Endothelial cell of umbilical vein (primary cell): ENCODE data around the gene OSBPL9. TPM values are rescaled to one million over a fixed set of nuclear protein-coding genes. Genes with fewer than 3 reads are reported as not detected.

ENCODE experiments used
- BruUV-seq: library from RNA; stranded (reverse); fragments of 400-500 nt; replicated peaks from 2 replicates; lab custom pipeline; 2021; lab: Mats Ljungman, UMichigan
- CTCF ChIA-PET: fragments of 300-600, 350-600 bp; sonication (Branson Sonifier 250); formaldehyde crosslinking; loops from one replicate; lab custom pipeline; 2021; ENCODE audit warnings: antibody characterized with exemption, inconsistent platforms; lab: Charles Lee
- POLR2A ChIA-PET: fragments of 300-600, 350-600 bp; sonication (Branson Sonifier 250); formaldehyde crosslinking; loops from one replicate; lab custom pipeline; 2021; ENCODE audit warnings: antibody characterized with exemption, inconsistent platforms; lab: Charles Lee
- DNase-seq: peaks from one replicate; pipeline ENCODE4 v3.0.0-alpha.2; 2011; ENCODE audit warnings: low read depth, low spot score
- FAIRE-seq: peaks from 2 replicates; lab custom pipeline; 2011; peaks lifted over from hg19 to GRCh38; lab: Jason Lieb, UNC
- H2AFZ ChIP-seq: 2 replicates; pipeline ENCODE4 v1.6.0; 2012; ENCODE audit warnings: low read depth, low read length, control low read depth, inconsistent platforms
- H3K27ac ChIP-seq: 2 replicates; pipeline ENCODE4 v1.5.1; 2011; ENCODE audit warnings: low read depth, mild to moderate bottlenecking, control low read depth, low read length, moderate library complexity; ENCODE audit not compliant: insufficient read depth
- H3K27me3 ChIP-seq, 2 experiments: 2 replicates each; pipeline versions ENCODE4 v1.6.0 to v1.6.1; 2011; ENCODE audit warnings: low read length in 2 of 2, mixed read lengths in 1 of 2; ENCODE audit not compliant: control insufficient read depth in 2 of 2, insufficient read depth in 2 of 2
- H3K36me3 ChIP-seq, 2 experiments: 2 replicates in 1 of 2; 3 replicates in 1 of 2; pipeline ENCODE4 v1.5.1; 2011; ENCODE audit warnings: low read length in 2 of 2, mild to moderate bottlenecking in 1 of 2, moderate library complexity in 1 of 2; ENCODE audit not compliant: control insufficient read depth in 2 of 2, insufficient read depth in 2 of 2; ENCODE audit errors: extremely low read depth in 1 of 2
- H3K4me1 ChIP-seq: 3 replicates; pipeline ENCODE4 v1.5.1; 2011; ENCODE audit warnings: mild to moderate bottlenecking, low read length; ENCODE audit not compliant: control insufficient read depth, insufficient read depth; ENCODE audit errors: extremely low read depth
- H3K4me2 ChIP-seq: 2 replicates; pipeline ENCODE4 v1.6.1; 2011; ENCODE audit warnings: low read length, control low read depth, mixed read lengths; ENCODE audit not compliant: insufficient read depth
- H3K4me3 ChIP-seq, 3 experiments: fragments of 200-600 bp in 1 of 3; sonication (generic), shearing (Covaris generic) in 1 of 3; replicated peaks in 1 of 3; 2 replicates each; pipeline ENCODE4 v1.5.1; 2011 to 2016; ENCODE audit warnings: control low read depth in 3 of 3, low read length in 3 of 3, mild to moderate bottlenecking in 2 of 3, inconsistent platforms in 1 of 3, low read depth in 1 of 3, moderate library complexity in 1 of 3; ENCODE audit not compliant: insufficient read depth in 1 of 3
- H3K79me2 ChIP-seq: 2 replicates; pipeline ENCODE4 v1.6.0; 2012; ENCODE audit warnings: low read length, inconsistent platforms; ENCODE audit not compliant: control insufficient read depth, insufficient read depth
- H3K9ac ChIP-seq: replicated peaks from 2 replicates; pipeline ENCODE3; 2011; ENCODE audit warnings: low read length, control low read depth; ENCODE audit not compliant: insufficient read depth; ENCODE audit errors: extremely low read depth
- H3K9me1 ChIP-seq: replicated peaks from 3 replicates; pipeline ENCODE4 v1.6.0; 2011; ENCODE audit warnings: mild to moderate bottlenecking, low read length; ENCODE audit not compliant: control insufficient read depth, insufficient read depth; ENCODE audit errors: extremely low read depth
- H3K9me3 ChIP-seq: replicated peaks from 2 replicates; pipeline ENCODE4 v1.5.1; 2012; ENCODE audit warnings: low read length, inconsistent platforms; ENCODE audit not compliant: control insufficient read depth, insufficient read depth
- H4K20me1 ChIP-seq: replicated peaks from 2 replicates; pipeline ENCODE3; 2011; ENCODE audit warnings: mild to moderate bottlenecking, low read length; ENCODE audit not compliant: control insufficient read depth, insufficient read depth; ENCODE audit errors: extremely low read depth
- EZH2 ChIP-seq: IDR thresholded peaks from 2 replicates; pipeline ENCODE4 v1.6.1; 2012; ENCODE audit warnings: borderline replicate concordance, low read depth, mild to moderate bottlenecking, moderate library complexity, low read length, inconsistent platforms; ENCODE audit not compliant: severe bottlenecking
- FOS ChIP-seq: IDR thresholded peaks from 2 replicates; pipeline ENCODE4 v1.6.1; 2011; ENCODE audit warnings: mild to moderate bottlenecking, low read length, moderate library complexity, borderline replicate concordance; ENCODE audit not compliant: insufficient read depth
- GATA2 ChIP-seq: IDR thresholded peaks from 2 replicates; pipeline ENCODE4 v1.7.0; 2011; ENCODE audit warnings: low read depth, mild to moderate bottlenecking, moderate library complexity, mixed read lengths, low read length; ENCODE audit not compliant: insufficient read length, insufficient read depth
- JUN ChIP-seq: IDR thresholded peaks from 2 replicates; pipeline ENCODE4 v1.6.1; 2011; ENCODE audit warnings: borderline replicate concordance, low read depth; ENCODE audit not compliant: insufficient read length, insufficient read depth
- MYC ChIP-seq: IDR thresholded peaks from one replicate; pipeline ENCODE4 v1.6.1; 2011; ENCODE audit warnings: mild to moderate bottlenecking, low read depth, low read length
- POLR2A ChIP-seq: IDR thresholded peaks from 2 replicates; pipeline ENCODE4 v1.6.1; 2012; ENCODE audit warnings: low read depth, mild to moderate bottlenecking, control low read depth, low read length
- POLR2AphosphoS5 ChIP-seq: IDR thresholded peaks from 2 replicates; pipeline ENCODE4 v1.6.1; 2012; ENCODE audit warnings: low read depth, mild to moderate bottlenecking, control low read depth, low read length, moderate library complexity; ENCODE audit not compliant: insufficient read depth
- dilution Hi-C: fragments of 300-500 bp; cut with MboI; formaldehyde crosslinking; loops from one replicate; pipeline ENCODE4 v1.15.0; 2019; ENCODE audit warnings: low sequenced_read_pairs; ENCODE audit not compliant: extremely low pct_ligation_motif_present
- intact Hi-C: fragments of 100-400 bp; cut with micrococcal nuclease; formaldehyde crosslinking; loops from one replicate; pipeline ENCODE4 v1.10.0; 2022
- polyA plus RNA-seq, 4 experiments: library from polyadenylated mRNA; depleted of rRNA in 3 of 4; stranded (reverse) in 3 of 4; unstranded in 1 of 4; fragments of >200 nt; gene quantifications; 2 replicates each; pipeline versions ENCODE4 v1.2.1 to v1.2.3, GENCODE V29; 2011 to 2012; ENCODE audit warnings: missing spikeins in 1 of 4
- total RNA-seq: library from RNA; stranded (reverse); gene quantifications from 2 replicates; pipeline ENCODE4 v1.2.3, GENCODE V29; 2021
- TF ChIP-seq, protein P1 (sequence below), 2 donors: IDR thresholded peaks; 1 replicate in 1 of 2; 2 replicates in 1 of 2; pipeline ENCODE4 v1.5.1; 2011; ENCODE audit warnings: low read length in 2 of 2, mild to moderate bottlenecking in 2 of 2, moderate library complexity in 2 of 2, control low read depth in 1 of 2, inconsistent platforms in 1 of 2, low read depth in 1 of 2; ENCODE audit not compliant: insufficient read depth in 1 of 2; ENCODE audit errors: extremely low read depth in 1 of 2
- TF ChIP-seq, protein P2 (sequence below): IDR thresholded peaks from 2 replicates; pipeline ENCODE4 v1.6.1; 2011; ENCODE audit not compliant: insufficient read depth, insufficient read length

OSBPL9 gene
- total and polyA plus RNA-seq, 2 donors (not counting 3 experiments of a cell fraction or from before 2014, with no cell fraction given): 46.2 to 80.3 TPM

DNA sequence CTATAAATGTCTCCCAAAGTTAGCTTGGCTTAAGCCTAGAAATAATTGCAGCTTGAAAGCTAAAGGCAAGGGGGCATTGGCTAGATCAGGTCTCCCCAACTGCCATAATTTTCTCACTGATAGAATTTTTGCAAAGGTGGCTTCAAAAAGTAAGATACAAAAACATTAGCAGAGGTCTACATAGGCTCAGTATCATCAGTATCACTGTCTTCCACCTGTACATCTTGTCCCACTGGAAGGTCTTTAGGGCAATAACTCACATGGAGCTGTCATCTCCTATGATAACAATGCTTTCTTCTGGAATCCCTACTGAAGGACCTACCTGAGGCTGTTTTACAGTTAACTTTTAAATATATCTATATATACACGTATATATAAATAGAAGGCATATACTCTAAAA is 14.9 kb downstream of the OSBPL9 start:
- H3K79me2 ChIP-seq: peaks cover 15% of the 10 kb centered on the region
- H3K27ac ChIP-seq: no peak overlapping the region
- dilution Hi-C loops (no loop called here), intact Hi-C loops (no loop called here)
- TF ChIP-seq, protein P1, sequence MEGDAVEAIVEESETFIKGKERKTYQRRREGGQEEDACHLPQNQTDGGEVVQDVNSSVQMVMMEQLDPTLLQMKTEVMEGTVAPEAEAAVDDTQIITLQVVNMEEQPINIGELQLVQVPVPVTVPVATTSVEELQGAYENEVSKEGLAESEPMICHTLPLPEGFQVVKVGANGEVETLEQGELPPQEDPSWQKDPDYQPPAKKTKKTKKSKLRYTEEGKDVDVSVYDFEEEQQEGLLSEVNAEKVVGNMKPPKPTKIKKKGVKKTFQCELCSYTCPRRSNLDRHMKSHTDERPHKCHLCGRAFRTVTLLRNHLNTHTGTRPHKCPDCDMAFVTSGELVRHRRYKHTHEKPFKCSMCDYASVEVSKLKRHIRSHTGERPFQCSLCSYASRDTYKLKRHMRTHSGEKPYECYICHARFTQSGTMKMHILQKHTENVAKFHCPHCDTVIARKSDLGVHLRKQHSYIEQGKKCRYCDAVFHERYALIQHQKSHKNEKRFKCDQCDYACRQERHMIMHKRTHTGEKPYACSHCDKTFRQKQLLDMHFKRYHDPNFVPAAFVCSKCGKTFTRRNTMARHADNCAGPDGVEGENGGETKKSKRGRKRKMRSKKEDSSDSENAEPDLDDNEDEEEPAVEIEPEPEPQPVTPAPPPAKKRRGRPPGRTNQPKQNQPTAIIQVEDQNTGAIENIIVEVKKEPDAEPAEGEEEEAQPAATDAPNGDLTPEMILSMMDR (IDR thresholded peaks at IDR 0.05; ENCODE audit: extremely low read depth in 1 of 2, insufficient read depth in 1 of 2, low read depth in 1 of 2, low read length in 2 of 2): no peak
- TF ChIP-seq MYC (no peak), JUN (no peak), POLR2A (no peak), EZH2 (no peak), GATA2 (no peak), FOS (no peak), POLR2AphosphoS5 (no peak)
- TF ChIP-seq, protein P2, sequence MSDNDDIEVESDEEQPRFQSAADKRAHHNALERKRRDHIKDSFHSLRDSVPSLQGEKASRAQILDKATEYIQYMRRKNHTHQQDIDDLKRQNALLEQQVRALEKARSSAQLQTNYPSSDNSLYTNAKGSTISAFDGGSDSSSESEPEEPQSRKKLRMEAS: no peak
- H3K4me3 ChIP-seq: no peak overlapping the region
- ChIA-PET CTCF (interaction anchor here (1.6 to 2.8 kb wide), 2 partner anchors 98 to 137 kb away, joined by 3 to 11 read pairs; no protein-coding TSS in a partner anchor), POLR2A (no interaction called here)
- H3K36me3 ChIP-seq: no peaks in the 10 kb centered on the region
- BruUV-seq: no TSS peak
- H3K4me2 ChIP-seq: no peak overlapping the region
- FAIRE-seq: no peak
- H3K9me1 ChIP-seq: no peaks in the 10 kb centered on the region
- H3K27me3 ChIP-seq: no peaks in the 10 kb centered on the region
- H4K20me1 ChIP-seq: peaks cover 3% of the 10 kb centered on the region
- no peak for DNase-seq
- no peaks in the 10 kb centered on the region for H3K9me3 ChIP-seq
- H3K9ac ChIP-seq: no peak overlapping the region
- H2AFZ ChIP-seq: no peak overlapping the region
- peaks cover 3% of the 10 kb centered on the region for H3K4me1 ChIP-seq
